SHP77 (cell line): ENCODE measurements around the gene ZCWPW1.
"Not testable (repeated sequence)": the region's sequence is repeated elsewhere in the genome, so short reads cannot be mapped to it uniquely, and the experiment has no call there.

Source experiments
- DNase-seq, 2 experiments: peaks; one replicate each; lab custom pipeline; 2025; lab: John Stamatoyannopoulos, UW

ZCWPW1 gene

DNA sequence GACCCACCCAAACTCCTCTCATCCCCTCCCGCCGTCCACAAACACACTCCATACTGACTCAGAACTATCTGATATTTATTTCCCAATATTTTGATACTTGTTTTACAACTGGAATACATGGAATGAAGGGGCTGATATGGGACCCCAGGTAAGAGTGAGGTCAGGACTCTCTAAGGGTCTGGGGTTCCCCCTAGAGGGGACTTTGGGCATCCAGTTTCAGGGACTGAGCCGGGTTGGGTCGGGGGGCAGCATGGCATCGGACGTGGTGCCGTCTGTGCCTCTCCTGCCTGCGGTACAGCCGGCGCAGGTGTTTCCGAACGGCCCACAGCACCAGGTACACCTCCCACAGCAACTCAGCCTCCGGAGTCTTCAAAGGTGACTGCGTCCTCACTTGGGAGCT, 28.1 kb upstream of the ZCWPW1 start:
- no peak for DNase-seq

DNA sequence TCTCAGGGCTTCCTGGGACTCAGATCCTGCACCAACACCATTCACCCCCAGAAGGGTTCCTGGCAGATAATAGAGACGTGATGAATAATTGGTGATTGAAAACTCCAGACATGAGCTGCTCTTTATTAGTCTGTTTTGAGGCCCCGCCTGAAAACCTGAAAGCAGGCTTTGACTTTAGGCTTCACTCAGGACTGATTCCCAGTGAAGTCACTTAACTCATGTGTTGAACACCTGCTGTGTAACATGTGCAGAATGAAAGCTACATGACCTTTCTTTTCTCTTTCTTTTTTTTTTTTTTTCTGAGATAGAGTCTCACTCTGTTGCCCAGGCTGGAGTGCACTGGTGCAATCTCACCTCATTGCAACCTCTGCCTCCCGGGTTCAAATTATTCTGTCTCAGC, 26.7 kb upstream of the ZCWPW1 start:
- no peak for DNase-seq

DNA sequence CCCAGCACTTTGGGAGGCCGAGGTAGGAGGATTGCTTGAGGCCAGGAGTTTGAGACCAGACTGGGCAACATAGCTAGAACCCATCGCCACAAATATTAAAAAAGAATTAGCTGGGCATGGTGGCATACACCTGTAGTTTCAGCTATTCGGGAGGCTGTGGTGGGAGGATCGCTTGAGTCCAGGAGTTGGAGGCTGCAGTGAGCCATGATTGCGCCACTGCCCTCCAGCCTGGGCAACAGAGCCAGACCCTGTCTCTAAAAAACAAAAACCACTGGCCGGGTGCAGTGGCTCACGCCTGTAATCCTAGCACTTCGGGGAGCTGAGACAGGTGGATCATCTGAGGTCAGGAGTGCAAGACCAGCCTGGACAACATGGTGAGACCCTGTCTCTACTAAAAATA, 25.4 kb upstream of the ZCWPW1 start:
- DNase-seq: not testable (repeated sequence)

DNA sequence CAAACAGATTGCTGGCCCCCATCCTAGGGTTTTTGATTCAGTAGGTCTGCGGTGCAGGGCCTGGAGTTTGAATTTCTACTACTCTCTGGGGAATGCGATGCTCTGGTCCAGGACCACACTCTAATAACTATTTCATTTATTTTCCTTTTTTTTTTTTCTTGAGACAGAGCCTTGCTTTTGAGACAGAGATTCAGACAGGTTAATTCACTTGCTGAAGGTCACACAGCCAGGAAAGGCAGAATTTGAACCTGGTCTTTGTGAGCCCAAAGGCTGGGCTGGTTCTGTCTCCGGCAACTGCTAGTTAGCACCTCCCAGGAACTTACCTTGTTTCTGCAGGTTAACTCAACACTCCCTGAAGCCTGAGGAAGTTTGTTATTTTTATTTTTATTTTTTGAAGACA, 24.0 kb upstream of the ZCWPW1 start:
- DNase-seq: no peak

DNA sequence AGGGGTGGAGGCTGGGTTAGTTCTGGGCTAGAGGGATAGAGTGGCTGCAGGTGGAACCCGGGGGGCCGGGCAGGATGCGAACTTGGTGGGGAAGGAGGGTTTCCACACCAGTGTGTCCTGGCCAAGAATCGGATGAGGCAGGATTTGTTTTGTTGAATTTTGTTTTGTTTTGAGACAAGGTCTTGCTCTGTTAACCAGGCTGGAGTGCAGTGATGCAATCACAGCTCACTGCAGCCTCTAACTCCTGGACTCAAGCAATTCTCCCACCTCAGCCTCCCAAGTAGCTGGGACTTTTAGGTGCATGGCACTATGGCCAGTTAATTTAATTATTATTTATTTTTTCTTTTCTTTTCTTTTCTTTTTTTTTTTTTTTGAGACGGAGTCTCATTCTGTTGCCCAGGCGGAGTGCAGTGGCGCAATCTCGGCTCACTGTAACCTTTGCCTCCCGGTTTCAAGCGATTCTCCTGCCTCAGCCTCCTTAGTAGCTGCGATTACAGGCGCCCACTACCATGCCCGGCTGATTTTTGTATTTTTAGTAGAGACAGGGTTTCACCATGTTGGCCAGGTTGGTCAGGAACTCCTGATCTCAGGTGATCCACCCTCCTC, 20.8 kb upstream of the ZCWPW1 start:
- no peak for DNase-seq

DNA sequence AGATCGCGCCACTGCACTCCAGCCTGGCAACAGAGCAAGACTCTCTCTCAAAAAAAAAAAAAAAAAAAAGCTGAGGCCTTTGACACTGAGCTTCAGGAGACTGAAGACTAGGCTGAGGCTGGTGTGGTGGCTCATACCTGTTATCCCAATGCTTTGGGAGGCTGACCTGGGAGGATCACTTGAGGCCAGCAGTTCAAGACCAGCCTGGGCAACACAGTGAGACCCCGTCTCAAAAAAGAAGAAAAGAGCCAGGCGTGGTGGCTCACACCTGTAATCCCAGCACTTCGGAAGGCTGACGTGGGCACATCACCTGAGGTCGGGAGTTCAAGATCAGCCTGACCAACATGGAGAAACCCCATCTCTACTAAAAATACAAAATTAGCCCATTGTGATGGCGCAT, 18.9 kb upstream of the ZCWPW1 start:
- not testable (repeated sequence) for DNase-seq

DNA sequence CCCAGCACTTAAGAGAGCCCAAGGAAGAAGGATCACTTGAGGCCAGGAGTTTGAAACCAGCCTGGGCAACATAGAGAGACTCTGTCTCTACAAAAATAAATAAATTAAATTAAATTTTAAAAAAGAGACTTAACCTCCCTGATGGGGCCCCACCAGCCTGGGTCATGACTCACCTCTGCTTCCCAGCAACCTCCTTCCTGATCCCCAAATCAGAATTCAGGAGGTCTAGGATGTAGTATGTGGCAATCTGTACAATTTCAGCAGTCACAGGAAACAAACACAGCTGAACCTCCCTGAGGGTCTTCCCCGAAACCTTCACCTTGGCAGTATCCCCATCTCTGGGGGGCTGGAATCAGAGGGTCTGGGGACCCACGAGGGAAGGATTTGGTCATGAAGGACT, 17.5 kb upstream of the ZCWPW1 start:
- no peak for DNase-seq

DNA sequence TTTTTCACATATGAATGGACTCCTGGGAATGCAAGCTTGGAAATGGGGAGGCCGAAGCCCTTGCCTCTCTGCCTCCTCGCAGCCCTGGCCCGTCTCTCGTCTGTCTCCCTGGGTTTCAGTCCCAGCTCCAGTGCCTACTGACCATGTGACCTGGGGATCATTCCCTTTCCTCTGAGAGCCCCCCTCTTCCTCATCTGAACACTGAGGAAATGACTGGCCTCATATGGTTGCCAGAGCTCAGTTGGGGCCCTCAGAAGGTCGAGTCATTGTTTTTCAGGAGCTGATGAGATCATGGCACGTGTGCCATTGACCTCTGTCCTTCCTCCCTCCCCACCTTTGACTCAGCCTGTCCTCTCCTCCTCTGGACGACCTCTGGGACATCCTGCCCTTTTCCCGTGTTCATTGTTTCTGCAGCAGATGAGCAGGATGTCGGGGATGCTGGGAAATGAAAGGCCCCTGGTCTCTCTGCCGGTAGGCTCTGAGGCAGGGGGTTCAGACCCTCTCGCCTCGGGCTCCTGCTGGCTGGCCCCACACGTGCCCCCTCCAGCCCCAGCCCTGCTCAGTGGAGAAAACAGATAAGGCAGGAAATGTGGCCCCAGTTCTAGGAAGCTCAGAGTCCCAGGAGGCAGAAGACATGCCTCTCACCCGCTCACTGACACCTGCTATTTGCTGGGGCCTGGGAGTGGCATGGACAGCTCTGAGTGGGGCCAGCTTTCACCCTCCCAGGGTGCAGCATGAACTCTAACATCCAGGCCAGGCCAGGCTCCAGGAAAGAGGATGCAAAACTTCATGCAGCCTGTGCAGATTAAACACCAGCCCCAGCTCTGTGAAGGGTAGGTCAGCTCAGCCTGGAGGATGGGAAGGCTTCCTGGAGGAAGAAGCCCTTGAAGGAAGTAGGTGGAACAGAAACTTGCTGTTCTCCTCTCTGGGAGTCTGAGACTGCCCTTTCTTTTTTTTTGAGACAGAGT, 16.1 kb upstream of the ZCWPW1 start:
- no peak for DNase-seq

DNA sequence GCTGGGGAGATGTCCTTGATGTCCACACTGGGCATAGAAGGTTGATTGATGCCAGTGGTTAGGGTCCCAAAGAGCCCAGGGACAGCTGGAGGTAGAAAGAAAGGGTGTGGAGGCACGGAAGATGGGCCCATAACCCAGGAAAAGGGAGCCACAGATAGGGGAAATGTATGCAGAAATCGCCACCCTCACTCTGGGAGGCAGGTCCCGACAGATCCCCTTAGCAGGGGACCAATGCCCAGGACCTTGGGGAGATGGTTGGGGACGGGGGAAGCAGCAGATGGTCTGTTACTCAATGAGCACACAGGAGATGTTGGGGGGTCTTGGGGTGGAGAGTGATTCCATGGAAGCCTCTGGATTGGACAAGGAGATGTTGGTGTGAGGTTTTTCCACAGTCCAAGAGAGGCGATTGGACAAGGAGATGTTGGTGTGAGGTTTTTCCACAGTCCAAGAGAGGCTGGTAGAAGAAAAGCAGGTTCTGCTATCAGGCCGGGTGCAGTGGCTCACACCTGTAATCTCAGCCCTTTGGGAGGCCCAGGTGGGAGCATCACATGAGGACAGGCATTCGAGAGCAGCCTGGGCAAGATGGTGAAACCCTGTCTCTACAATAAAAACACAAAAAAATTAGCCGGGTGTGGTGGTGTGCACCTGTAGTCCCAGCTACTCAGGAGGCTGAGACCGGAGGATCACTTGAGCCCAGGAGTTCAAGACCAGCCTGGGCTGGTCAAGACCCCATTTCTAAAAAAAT, 14.8 kb upstream of the ZCWPW1 start:
- DNase-seq: no peak

DNA sequence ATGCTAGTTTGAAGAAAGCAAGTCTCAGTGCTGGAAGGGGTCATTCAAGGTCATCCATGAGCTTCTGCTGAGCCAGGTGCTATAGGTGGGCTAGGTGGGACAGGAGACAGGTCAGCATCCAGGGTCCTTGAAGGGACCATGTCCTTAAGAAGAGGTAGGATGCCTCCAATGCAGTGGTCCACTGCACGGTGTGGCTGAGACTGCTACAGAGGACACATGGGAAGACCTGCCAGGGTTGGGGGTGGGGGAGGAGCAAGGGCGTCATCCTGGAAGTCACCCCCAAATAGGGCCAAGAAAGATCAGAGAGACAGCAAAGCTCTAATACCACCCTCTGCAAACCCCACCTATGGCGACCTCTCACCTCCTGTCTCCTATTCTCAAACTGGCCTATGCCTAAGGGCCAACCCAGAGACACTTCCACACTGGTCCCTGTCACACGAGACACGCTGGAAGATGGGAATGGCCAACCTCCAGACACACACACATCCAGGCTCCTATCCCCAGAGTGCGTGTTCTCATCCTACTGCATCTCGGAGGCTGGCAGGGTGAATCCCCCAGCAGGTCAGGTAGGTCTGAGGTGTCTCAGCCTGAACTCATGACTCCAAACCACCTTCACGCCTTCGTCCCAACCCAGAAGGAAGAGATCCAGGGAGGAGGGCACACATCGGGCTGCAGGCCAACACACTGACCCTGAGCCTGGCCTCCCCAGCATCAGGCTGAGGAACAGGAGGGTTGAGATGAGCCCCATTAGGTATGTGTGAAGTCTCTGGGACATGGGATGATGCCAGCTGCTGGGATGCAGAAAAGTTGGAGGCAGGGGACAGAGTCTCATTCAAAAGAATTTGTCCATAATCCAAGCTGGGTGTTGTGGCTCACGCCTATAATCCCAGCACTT, 13.4 kb upstream of the ZCWPW1 start:
- DNase-seq: no peak

DNA sequence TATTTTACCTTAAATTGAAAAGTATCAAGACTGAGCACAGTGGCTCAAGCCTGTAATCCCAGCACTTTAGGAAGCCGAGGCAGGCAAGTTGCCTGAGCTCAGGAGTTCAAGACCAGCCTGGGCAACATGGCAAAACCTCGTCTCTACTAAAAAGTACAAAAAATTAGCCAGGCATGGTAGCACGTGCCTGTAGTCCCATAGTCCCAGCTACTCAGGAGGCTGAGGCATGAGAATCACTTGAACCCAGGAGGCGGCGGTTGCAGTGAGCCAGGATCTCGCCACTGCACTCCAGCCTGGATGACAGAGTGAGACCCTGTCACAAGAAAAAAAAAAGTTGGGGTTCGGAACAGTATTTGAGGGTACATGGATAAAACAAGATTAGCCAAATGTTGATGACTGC, 10.7 kb upstream of the ZCWPW1 start:
- DNase-seq: not testable (repeated sequence)

DNA sequence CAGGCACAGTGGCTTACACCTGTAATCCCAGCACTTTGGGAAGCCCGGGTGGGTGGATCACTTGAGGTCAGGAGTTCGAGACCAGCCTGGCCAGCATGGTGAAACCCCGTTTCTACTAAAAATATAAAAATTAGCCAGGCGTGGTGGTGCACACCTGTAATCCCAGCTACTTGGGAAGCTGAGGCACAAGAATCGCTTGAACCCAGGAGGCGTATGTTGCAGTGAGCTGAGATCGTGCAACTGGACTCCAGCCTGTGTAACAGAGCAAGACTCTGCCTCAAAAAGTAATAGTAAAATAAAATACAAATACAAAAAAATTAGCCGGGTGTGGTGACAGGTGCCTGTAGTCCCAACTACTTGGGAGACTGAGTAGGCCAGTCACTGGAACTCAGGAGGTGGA, 10.2 kb upstream of the ZCWPW1 start:
- not testable (repeated sequence) for DNase-seq

DNA sequence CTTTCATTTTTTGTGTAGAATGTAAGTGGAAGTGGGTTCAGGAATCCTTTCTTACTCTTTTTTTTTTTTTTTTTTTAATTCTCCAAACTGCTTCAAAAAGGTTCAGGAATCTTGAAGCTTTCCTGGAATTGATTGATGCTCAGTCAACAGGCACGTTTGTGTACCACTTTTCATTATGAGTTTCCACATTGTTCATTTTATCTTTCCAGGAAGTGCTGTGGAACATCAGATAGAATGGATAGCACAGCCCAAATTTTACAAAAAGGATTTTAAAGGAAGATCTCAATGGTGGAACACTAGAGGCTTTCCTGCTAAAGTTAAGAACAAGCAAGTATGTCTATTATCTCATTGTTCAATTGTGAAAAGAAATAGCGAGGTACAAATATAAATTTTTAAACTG, 9.7 kb upstream of the ZCWPW1 start:
- no peak for DNase-seq

DNA sequence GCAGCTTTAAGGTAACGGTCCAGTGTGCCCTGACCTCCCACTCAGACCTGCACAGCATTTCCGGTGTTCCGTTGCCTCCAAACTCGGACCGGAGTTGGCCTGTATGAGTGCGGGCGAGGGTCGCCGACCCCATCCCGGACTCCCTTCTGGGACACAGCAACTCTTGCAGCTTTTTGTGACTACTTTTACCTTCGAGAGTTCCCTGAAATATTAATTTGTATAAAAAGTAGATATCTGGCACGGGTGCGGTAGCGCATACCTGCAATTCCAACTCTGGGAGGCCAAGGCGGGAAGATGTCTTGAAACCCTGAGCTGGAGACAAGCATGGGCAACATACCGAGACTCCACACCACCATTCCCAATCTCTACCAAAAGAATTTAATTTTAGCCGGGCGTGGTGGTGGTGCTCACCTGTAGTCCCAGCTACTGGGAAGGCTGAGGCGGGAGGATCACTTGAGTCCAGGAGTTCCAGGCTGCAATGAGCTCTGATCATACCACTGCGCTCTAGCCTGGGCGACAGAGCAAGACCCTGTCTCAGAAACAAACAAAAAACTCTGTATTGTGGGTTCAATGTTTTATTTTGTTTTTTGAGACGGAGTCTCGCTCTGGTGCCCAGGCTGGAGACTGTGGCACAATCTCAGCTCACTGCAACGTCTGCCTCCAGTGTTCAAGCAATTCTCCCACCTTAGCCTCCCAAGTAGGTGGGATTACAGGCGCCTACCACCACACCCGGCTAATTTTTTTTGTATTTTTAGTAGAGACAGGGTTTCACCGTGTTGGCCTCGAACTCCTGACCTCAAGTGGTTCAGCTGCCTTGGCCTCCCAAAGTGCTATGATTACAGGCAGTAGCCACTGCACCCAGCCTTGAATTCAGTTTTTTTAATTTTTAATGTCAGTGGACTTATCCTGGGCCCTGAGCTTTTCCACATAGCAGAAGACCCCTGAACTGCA, 8.9 kb upstream of the ZCWPW1 start:
- no peak for DNase-seq

DNA sequence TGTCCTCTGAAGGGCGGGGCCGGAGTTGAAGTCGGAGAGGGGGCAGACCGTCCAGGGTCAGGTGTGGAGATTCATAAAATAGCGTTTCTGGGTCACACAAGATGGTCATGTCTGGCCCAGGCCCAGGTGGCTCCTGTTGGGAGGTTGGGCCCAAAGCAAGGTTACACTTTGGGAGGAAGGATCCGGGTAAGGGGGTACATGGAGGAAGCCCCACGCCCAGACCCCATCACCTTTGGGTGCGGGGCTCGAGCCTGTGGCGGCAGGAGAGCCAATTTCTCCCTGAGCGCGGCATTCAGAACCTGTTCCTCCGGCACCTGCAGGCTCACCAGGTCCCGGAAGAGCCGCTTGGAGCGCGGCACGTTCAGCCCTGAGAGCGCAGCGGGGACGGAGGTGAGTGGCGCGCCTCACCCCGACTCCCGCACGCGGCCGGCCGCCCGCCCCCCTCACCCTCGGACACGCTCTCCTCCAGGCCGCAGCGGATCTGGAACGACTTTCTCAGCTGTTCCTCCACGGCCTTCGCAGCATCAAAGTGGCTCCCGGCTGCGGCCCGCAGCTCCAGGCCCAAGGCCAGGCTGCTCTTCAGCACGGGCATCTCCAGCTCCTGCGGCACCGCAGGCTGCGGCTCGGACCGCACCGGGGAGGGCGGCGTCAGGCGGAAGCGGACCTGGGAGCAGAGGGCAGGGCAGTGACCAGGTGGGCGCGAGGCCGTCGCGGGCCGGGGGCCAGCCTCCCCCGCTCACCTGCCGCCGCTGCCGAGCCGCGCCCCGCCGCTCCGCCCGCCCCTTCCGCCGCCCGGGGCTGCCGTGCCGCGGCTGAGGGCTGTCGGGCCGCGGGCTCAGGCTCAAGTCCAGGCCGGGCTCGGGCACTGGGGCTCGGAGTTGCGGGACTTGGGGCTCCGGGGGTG, 7.2 kb upstream of the ZCWPW1 start:
- no peak for DNase-seq

DNA sequence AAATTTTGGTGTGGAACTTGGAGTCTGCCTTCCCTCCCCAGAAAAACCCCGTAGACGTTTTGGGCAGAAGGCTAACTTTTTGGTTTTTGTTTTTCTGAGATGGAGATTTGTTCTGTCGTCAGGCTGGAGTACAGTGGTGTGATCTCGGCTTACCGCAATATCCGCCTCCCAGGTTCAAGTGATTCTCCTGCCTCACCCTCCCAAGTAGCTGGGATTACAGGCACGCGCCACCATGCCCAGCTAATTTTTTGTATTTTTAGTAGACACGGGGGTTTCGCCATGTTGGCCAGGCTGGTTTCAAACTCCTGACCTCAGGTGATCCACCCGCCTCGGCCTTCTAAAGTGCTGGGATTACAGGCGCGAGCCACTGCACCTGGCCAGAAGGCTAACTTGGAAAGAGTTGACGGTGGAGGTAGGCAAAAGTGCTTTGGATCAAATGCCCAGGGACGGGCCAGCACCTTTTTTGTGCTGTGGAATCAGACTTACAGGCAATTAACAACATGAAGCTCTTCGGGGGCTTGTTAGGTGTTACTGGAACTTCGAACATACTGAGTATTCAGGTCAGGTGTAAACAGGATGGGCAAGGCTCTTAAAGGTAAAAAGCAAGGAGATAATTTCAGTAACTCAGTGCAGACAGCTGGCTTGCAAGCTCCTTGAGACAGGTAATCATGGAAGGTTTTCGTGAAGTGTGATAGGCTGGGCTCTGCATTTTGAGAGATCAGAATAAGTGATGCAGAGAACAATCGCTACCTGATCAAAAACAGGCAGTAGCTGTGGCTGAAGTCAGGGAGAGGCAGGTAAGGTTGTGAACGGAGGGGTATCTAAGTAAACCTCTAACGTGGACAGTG, 6.0 kb upstream of the ZCWPW1 start:
- DNase-seq: no peak

DNA sequence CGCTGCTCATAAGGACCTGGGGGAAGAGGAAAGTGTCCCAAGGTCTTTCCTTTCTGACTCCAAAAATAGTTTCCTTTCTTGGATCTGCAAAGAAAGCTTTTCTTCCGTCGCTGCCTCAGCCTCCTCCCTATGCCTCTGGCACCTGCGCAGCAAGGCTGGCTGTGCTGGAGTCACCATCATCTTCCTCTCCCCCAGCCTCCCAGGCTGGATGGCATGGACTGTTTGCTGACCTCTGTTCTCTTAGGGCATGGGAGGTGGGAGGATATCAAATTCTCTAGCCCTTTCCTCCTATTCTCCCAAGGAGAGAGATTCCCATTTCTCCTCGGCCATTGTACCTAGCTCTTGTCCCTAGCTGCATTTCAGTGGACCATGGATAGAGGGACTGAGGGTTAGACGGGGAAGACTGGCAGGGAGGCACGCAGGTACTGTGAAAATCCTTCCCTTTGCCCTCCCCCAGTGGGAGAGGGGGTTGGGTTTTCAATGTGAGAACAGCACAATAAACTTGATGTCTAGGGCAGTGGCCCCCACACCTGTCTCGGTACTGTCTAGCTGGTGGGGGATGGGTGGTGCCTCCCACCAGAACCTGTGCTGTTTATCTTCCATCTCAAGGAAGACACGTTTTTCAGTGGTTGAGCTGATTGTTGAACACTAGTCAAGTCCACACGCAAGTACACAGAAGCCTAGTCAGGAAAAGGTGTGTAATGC, 5.2 kb upstream of the ZCWPW1 start:
- no peak for DNase-seq

DNA sequence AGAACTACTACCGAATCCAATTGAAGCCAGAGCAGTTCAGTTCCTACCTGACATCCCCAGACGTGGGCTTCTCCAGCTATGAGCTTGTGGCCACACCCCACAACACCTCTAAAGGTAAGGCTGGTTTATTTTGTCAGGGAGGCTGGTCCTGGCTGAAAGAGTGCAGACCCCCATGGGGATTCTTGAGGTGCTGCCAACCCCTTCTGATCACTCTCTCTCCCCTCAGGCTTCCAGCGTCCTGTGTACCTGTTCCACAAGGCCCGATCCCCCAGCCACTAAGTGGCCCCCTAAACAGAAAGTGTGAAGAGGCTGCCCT, 4.7 kb upstream of the ZCWPW1 start:
- no peak for DNase-seq
